ENCODE measurements around the gene PI4K2A. TPM values are rescaled to one million over a fixed set of nuclear protein-coding genes. Genes with fewer than 3 reads are reported as not detected.

PI4K2A gene
- 16.4 and 26.6 TPM in 2 replicates for total RNA-seq
- polyA plus RNA-seq, result 30.7 and 47.2 TPM in 2 replicates
- 22.7 and 35.4 TPM in 2 replicates for polyA plus RNA-seq (2012)
- polyA minus RNA-seq (ENCODE audit: low replicate concordance), result 33.3 and 51.5 TPM in 2 replicates

DNA sequence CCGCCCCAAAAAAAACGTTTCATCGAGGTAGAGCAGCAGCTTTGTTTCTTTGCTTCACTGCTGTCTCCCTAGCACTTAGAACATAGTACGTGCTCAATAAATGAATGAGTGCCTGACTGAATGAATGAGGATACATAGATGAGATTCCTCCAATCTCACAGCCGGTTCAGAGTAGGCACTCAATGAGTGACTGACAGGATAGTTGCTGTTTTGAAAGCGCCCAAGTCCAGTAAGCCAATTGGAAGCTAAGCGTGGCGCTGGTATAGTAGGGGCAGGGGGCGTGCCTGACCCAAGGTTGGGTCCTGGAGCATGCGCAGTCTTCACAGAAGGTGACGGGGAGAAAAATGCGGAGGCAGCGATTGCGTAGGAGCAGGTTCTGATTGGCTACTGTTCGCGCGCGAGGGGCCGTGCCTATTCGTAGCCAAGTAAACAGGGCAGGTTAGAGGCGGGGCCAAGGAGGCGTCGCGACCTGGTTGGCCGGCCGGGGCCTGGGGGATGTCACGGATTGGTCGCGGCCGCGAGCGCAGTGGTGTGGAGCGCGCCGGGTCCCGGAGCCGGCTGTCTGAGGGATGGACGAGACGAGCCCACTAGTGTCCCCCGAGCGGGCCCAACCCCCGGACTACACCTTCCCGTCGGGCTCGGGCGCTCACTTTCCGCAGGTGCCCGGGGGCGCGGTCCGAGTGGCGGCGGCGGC lies at the start of gene PI4K2A:
PI4K2A (plus strand) TSS at position 498 of the 694 bp plus-strand sequence; CDS start at position 570, 72 bp downstream.
- H3K27ac ChIP-seq (ENCODE audit: insufficient read depth, low read length), result peak within 1 kb of the TSS; percentile 95
- H4K20me1 ChIP-seq (ENCODE audit: control insufficient read depth, extremely low read depth, insufficient read depth, low read length), result no peaks in the 10 kb centered on the region
- no peaks in the 10 kb centered on the region for H3K9me3 ChIP-seq (ENCODE audit: control insufficient read depth, insufficient read depth, low read depth, low read length)
- peak within 1 kb of the TSS; percentile 69 to 99 (median 90) for H3K4me3 ChIP-seq (replicated peaks in 1 of 4; ENCODE audit: control extremely low read depth in 1 of 4, insufficient read depth in 1 of 4, low read depth in 3 of 4, low read length in 4 of 4)
- H3K36me3 ChIP-seq (ENCODE audit: control insufficient read depth, insufficient read depth, low read length), result peaks cover 3% of the 10 kb centered on the region
- H3K9ac ChIP-seq (ENCODE audit: insufficient read depth, low read length), result peak within 1 kb of the TSS; percentile 94
- peak; percentile 98 to 99 for DNase-seq (ENCODE audit: low read depth in 2 of 2)
- H3K4me2 ChIP-seq (ENCODE audit: extremely low read depth, insufficient read depth, low read length), result peak within 1 kb of the TSS; percentile 85
- H3K4me1 ChIP-seq (ENCODE audit: control insufficient read depth, extremely low read depth, insufficient read depth, low read length), result peaks cover 2% of the 10 kb centered on the region
- TF ChIP-seq, protein P1, sequence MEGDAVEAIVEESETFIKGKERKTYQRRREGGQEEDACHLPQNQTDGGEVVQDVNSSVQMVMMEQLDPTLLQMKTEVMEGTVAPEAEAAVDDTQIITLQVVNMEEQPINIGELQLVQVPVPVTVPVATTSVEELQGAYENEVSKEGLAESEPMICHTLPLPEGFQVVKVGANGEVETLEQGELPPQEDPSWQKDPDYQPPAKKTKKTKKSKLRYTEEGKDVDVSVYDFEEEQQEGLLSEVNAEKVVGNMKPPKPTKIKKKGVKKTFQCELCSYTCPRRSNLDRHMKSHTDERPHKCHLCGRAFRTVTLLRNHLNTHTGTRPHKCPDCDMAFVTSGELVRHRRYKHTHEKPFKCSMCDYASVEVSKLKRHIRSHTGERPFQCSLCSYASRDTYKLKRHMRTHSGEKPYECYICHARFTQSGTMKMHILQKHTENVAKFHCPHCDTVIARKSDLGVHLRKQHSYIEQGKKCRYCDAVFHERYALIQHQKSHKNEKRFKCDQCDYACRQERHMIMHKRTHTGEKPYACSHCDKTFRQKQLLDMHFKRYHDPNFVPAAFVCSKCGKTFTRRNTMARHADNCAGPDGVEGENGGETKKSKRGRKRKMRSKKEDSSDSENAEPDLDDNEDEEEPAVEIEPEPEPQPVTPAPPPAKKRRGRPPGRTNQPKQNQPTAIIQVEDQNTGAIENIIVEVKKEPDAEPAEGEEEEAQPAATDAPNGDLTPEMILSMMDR (conservative IDR thresholded peaks at IDR 0.05 in 1 of 2, IDR thresholded peaks at IDR 0.05 in 1 of 2; ENCODE audit: low read depth in 1 of 2, low read length in 2 of 2), result no peak
- TF ChIP-seq EZH2 (IDR thresholded peaks at IDR 0.05; ENCODE audit: low read length, missing control alignments), result no peak
- H3K27me3 ChIP-seq (ENCODE audit: control insufficient read depth, insufficient read depth, low read length), result no peaks in the 10 kb centered on the region
- H2AFZ ChIP-seq (ENCODE audit: low read length), result peak within 1 kb of the TSS; percentile 82
- H3K79me2 ChIP-seq (ENCODE audit: control insufficient read depth, insufficient read depth, low read length), result peaks cover 39% of the 10 kb centered on the region

DNA sequence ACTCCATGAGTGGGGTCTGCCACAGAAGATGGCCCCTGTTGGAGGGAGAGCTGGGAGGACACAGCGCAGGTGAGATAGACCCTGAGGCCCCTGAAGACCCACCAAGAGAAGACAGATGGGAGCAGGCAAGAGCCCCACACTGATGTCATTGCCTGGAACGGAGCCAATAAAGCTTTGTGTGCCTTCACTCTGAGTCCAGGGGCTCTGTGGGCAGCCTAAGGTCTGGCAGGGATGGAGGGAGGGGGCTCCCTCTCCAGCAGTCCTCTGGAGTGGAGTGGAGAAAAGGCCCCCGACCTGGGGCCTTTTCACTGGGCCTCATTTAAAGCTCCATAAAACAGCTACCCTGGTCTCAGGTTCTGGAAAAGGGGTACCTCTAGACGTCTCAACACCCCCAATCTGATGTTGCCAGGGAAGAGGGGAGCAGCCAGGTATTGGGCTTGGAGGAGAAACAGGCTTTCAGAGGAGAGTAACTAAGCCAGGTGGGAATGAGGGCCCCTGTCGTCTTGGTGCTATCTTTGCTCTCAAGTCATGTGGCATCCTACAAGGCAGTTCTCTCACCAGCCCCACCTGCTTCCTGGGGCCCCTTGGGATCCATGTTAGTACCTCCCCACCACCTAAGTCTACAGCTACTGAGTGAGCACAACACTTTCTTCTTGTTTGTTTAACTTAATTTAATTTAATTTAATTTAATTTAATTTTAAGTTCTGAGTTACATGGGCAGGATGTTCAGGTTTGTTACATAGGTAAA lies 49.5 kb upstream of the PI4K2A start:
- H3K4me2 ChIP-seq (ENCODE audit: extremely low read depth, insufficient read depth, low read length), result no peak overlapping the region
- no peaks in the 10 kb centered on the region for H4K20me1 ChIP-seq (ENCODE audit: control insufficient read depth, extremely low read depth, insufficient read depth, low read length)
- no peak overlapping the region for H3K27ac ChIP-seq (ENCODE audit: insufficient read depth, low read length)
- H3K4me3 ChIP-seq (replicated peaks in 1 of 4; ENCODE audit: control extremely low read depth in 1 of 4, insufficient read depth in 1 of 4, low read depth in 3 of 4, low read length in 4 of 4), result no peak overlapping the region
- H3K79me2 ChIP-seq (ENCODE audit: control insufficient read depth, insufficient read depth, low read length), result no peaks in the 10 kb centered on the region
- no peaks in the 10 kb centered on the region for H3K9me3 ChIP-seq (ENCODE audit: control insufficient read depth, insufficient read depth, low read depth, low read length)
- TF ChIP-seq, protein P1 (conservative IDR thresholded peaks at IDR 0.05 in 1 of 2, IDR thresholded peaks at IDR 0.05 in 1 of 2; ENCODE audit: low read depth in 1 of 2, low read length in 2 of 2), result no peak
- no peak for TF ChIP-seq EZH2 (IDR thresholded peaks at IDR 0.05; ENCODE audit: low read length, missing control alignments)
- DNase-seq (ENCODE audit: low read depth in 2 of 2), result no peak
- no peaks in the 10 kb centered on the region for H3K36me3 ChIP-seq (ENCODE audit: control insufficient read depth, insufficient read depth, low read length)
- peaks cover 8% of the 10 kb centered on the region for H3K4me1 ChIP-seq (ENCODE audit: control insufficient read depth, extremely low read depth, insufficient read depth, low read length)
- H2AFZ ChIP-seq (ENCODE audit: low read length), result no peak overlapping the region
- no peaks in the 10 kb centered on the region for H3K27me3 ChIP-seq (ENCODE audit: control insufficient read depth, insufficient read depth, low read length)
- no peak overlapping the region for H3K9ac ChIP-seq (ENCODE audit: insufficient read depth, low read length)

DNA sequence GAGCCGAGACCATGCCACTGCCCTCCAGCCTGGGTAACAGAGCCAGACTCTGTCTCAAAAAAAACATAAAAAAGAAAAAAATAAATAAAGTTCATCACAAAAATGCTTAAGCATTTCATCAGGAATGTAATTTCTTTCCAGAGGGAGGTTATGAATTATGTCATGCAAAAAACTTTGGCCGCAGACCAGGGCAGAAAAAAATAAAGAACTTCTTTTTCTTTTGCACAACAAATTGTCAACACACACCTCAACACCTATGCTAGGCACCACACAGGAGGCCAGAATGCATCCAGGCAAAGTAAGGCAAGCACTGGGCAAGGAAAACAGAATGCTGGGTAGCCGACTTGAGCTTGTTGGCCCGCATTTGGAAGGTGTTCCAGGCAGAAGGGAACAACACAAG lies 47.0 kb upstream of the PI4K2A start:
- Histone ChIP-seq H3K79me2 (ENCODE audit: control insufficient read depth, insufficient read depth, low read length) (no peaks in the 10 kb centered on the region), H3K4me2 (ENCODE audit: extremely low read depth, insufficient read depth, low read length) (peak overlapping the region; percentile 42), H2AFZ (ENCODE audit: low read length) (no peak overlapping the region), H3K9me3 (ENCODE audit: control insufficient read depth, insufficient read depth, low read depth, low read length) (no peaks in the 10 kb centered on the region), H3K9ac (ENCODE audit: insufficient read depth, low read length) (no peak overlapping the region), H3K4me1 (ENCODE audit: control insufficient read depth, extremely low read depth, insufficient read depth, low read length) (peaks cover 15% of the 10 kb centered on the region), H3K27me3 (ENCODE audit: control insufficient read depth, insufficient read depth, low read length) (no peaks in the 10 kb centered on the region), H3K36me3 (ENCODE audit: control insufficient read depth, insufficient read depth, low read length) (no peaks in the 10 kb centered on the region), H3K4me3 (replicated peaks in 1 of 4; ENCODE audit: control extremely low read depth in 1 of 4, insufficient read depth in 1 of 4, low read depth in 3 of 4, low read length in 4 of 4) (no peak overlapping the region), H3K27ac (ENCODE audit: insufficient read depth, low read length) (no peak overlapping the region), H4K20me1 (ENCODE audit: control insufficient read depth, extremely low read depth, insufficient read depth, low read length) (no peaks in the 10 kb centered on the region)
- TF ChIP-seq, protein P1 (conservative IDR thresholded peaks at IDR 0.05 in 1 of 2, IDR thresholded peaks at IDR 0.05 in 1 of 2; ENCODE audit: low read depth in 1 of 2, low read length in 2 of 2), result no peak
- no peak for TF ChIP-seq EZH2 (IDR thresholded peaks at IDR 0.05; ENCODE audit: low read length, missing control alignments)
- peak; percentile 16 to 39 for DNase-seq (ENCODE audit: low read depth in 2 of 2)

Measured in fibroblast of lung (primary cell).